Epithelial cell of umbilical artery (primary cell): ENCODE data around the gene VPS72. TPM values are rescaled to one million over a fixed set of nuclear protein-coding genes. Genes with fewer than 3 reads are reported as not detected.

Experiments
- total RNA-seq: library from RNA; depleted of rRNA; stranded (reverse); fragments of >200 nt; gene quantifications from 2 replicates; pipeline ENCODE4 v1.2.3, GENCODE V29; 2014

The VPS72 gene
- 69.8 and 76.7 TPM in 2 replicates for total RNA-seq

GRCh38 chr1:151189637-151190445 is at the start of gene VPS72:
Gene VPS72 (minus strand): TSS chr1:151190197. CDS start chr1:151190121, 76 bp downstream.

GRCh38 chr1:151198254-151199127 is 8.5 kb upstream of the VPS72 start, which contains the start of gene PIP5K1A:
Gene PIP5K1A (plus strand): TSS chr1:151198552. CDS start chr1:151198997, 445 bp downstream.

GRCh38 chr1:151175863-151176262 is 14.1 kb downstream of the VPS72 start, which contains the start of gene TMOD4:
Gene TMOD4 (minus strand): TSS chr1:151175981. CDS start chr1:151174875, 1,106 bp downstream.

GRCh38 chr1:151165738-151166504 is 24.1 kb downstream of the VPS72 start, which contains the start of the genes LYSMD1 and SCNM1:
Gene LYSMD1 (minus strand): TSS chr1:151165902. CDS start chr1:151165258, 644 bp downstream.
Gene SCNM1 (plus strand): TSS chr1:151166144. CDS start chr1:151166153, 9 bp downstream.

GRCh38 chr1:151156515-151156819 is 33.5 kb downstream of the VPS72 start, which contains the start of gene TNFAIP8L2:
Gene TNFAIP8L2 (plus strand): TSS chr1:151156649. CDS start chr1:151158698, 2,049 bp downstream.

GRCh38 chr1:151146412-151147131 is 43.4 kb downstream of the VPS72 start, which contains the start of gene SEMA6C:
Gene SEMA6C (minus strand): TSS chr1:151146631. CDS start chr1:151142621, 4,010 bp downstream.

Other genes starting within 250 kb of the VPS72 start
- gene CERS2, start 215.4 kb downstream of the VPS72 start, total RNA-seq = 61.1 and 71.1 TPM in 2 replicates
- gene ANXA9, start 207.9 kb downstream of the VPS72 start, total RNA-seq = not detected in 2 replicates
- gene MINDY1, start 183.3 kb downstream of the VPS72 start, total RNA-seq = 4.5 and 6.2 TPM in 2 replicates
- gene PRUNE1, start 181.7 kb downstream of the VPS72 start, total RNA-seq = 4.2 and 5.0 TPM in 2 replicates
- 0.32 and 0.46 TPM in 2 replicates for gene BNIPL, start 153.6 kb downstream of the VPS72 start, total RNA-seq
- gene C1orf56, start 142.4 kb downstream of the VPS72 start, total RNA-seq = 1.3 and 1.5 TPM in 2 replicates
- 67.6 and 76.9 TPM in 2 replicates for gene CDC42SE1, start 130.6 kb downstream of the VPS72 start, total RNA-seq
- gene MLLT11, start 129.8 kb downstream of the VPS72 start, total RNA-seq = 3.8 and 5.8 TPM in 2 replicates
- gene GABPB2, start 119.4 kb downstream of the VPS72 start, total RNA-seq = 4.5 and 6.5 TPM in 2 replicates
- 5.8 and 8.8 TPM in 2 replicates for gene SEMA6C, start 43.6 kb downstream of the VPS72 start, total RNA-seq
- not detected in 2 replicates for gene TNFAIP8L2, start 33.5 kb downstream of the VPS72 start, total RNA-seq
- gene LYSMD1, start 24.3 kb downstream of the VPS72 start, total RNA-seq = 2.6 and 4.4 TPM in 2 replicates
- gene SCNM1, start 24.1 kb downstream of the VPS72 start, total RNA-seq = 20.4 and 20.5 TPM in 2 replicates
- not detected in 2 replicates for gene TMOD4, start 14.2 kb downstream of the VPS72 start, total RNA-seq
- gene PIP5K1A, start 8.4 kb upstream of the VPS72 start, total RNA-seq = 45.1 and 48.6 TPM in 2 replicates
- gene PSMD4, start 64.5 kb upstream of the VPS72 start, total RNA-seq = 255 and 270 TPM in 2 replicates
- gene ZNF687, start 92.1 kb upstream of the VPS72 start, total RNA-seq = 6.7 and 6.8 TPM in 2 replicates
- 29.2 and 37.8 TPM in 2 replicates for gene PI4KB, start 137.2 kb upstream of the VPS72 start, total RNA-seq
- 44.8 and 63.5 TPM in 2 replicates for gene RFX5, start 157.1 kb upstream of the VPS72 start, total RNA-seq
- 11.0 and 18.7 TPM in 2 replicates for gene SELENBP1, start 182.5 kb upstream of the VPS72 start, total RNA-seq
- gene PSMB4, start 209.4 kb upstream of the VPS72 start, total RNA-seq = 409 and 511 TPM in 2 replicates